Measurements from ENCODE around the gene SH3PXD2A.

Gene SH3PXD2A

GRCh38 chr10:103582331-103583123, 272.8 kb downstream of the SH3PXD2A start:
- in situ Hi-C loops (cut with HindIII; ENCODE audit: low sequenced_read_pairs) = no loop called here
- no peak overlapping the region for H3K4me3 ChIP-seq (ENCODE audit: low read depth, low read length)
- no peak for DNase-seq (ENCODE audit: low read depth, low spot score)
- no peak for TF ChIP-seq CTCF (IDR thresholded peaks at IDR 0.05; ENCODE audit: low read depth, low read length)

- in situ Hi-C loops (cut with HindIII; ENCODE audit: low sequenced_read_pairs) = no loop called here
- no peak for TF ChIP-seq CTCF (IDR thresholded peaks at IDR 0.05; ENCODE audit: low read depth, low read length)
- no peak for DNase-seq (ENCODE audit: low read depth, low spot score)
- no peak overlapping the region for H3K4me3 ChIP-seq (ENCODE audit: low read depth, low read length)
These were observed 273.9 kb downstream of the SH3PXD2A start for GRCh38 chr10:103581499-103581898.

GRCh38 chr10:103580430-103580829, 274.9 kb downstream of the SH3PXD2A start:
- DNase-seq (ENCODE audit: low read depth, low spot score) = no peak
- in situ Hi-C loops (cut with HindIII; ENCODE audit: low sequenced_read_pairs) = no loop called here
- TF ChIP-seq CTCF (IDR thresholded peaks at IDR 0.05; ENCODE audit: low read depth, low read length) = no peak
- H3K4me3 ChIP-seq (ENCODE audit: low read depth, low read length) = no peak overlapping the region

GRCh38 chr10:103580011-103580410, 275.4 kb downstream of the SH3PXD2A start:
- DNase-seq (ENCODE audit: low read depth, low spot score) = no peak
- in situ Hi-C loops (cut with HindIII; ENCODE audit: low sequenced_read_pairs) = no loop called here
- H3K4me3 ChIP-seq (ENCODE audit: low read depth, low read length) = no peak overlapping the region
- TF ChIP-seq CTCF (IDR thresholded peaks at IDR 0.05; ENCODE audit: low read depth, low read length) = no peak

- no peak overlapping the region for H3K4me3 ChIP-seq (ENCODE audit: low read depth, low read length)
- DNase-seq (ENCODE audit: low read depth, low spot score) = no peak
- in situ Hi-C loops (cut with HindIII; ENCODE audit: low sequenced_read_pairs) = no loop called here
- TF ChIP-seq CTCF (IDR thresholded peaks at IDR 0.05; ENCODE audit: low read depth, low read length) = no peak
These were observed 276.5 kb downstream of the SH3PXD2A start for GRCh38 chr10:103578782-103579382.

GRCh38 chr10:103576862-103577261, 278.5 kb downstream of the SH3PXD2A start:
- no peak overlapping the region for H3K4me3 ChIP-seq (ENCODE audit: low read depth, low read length)
- no peak for TF ChIP-seq CTCF (IDR thresholded peaks at IDR 0.05; ENCODE audit: low read depth, low read length)
- no peak for DNase-seq (ENCODE audit: low read depth, low spot score)
- in situ Hi-C loops (cut with HindIII; ENCODE audit: low sequenced_read_pairs) = no loop called here
